Hepatocyte (in vitro differentiated cells): ENCODE measurements around the gene TANC1. TPM values are rescaled to one million over a fixed set of nuclear protein-coding genes. Genes with fewer than 3 reads are reported as not detected.

ENCODE experiments used
- DNase-seq: peaks from one replicate; pipeline ENCODE4 v3.0.0-alpha.2; 2016; ENCODE audit warnings: low spot score
- H2AFZ ChIP-seq: fragments of 200-600 bp; sonication (generic); 2 replicates; pipeline ENCODE4 v1.6.0; 2016; ENCODE audit warnings: antibody characterized with exemption, mild to moderate bottlenecking
- H3K27ac ChIP-seq: fragments of 200-600 bp; sonication (generic); 2 replicates; pipeline ENCODE4 v1.5.1; 2016; ENCODE audit warnings: mild to moderate bottlenecking
- H3K27me3 ChIP-seq: fragments of 200-600 bp; sonication (generic); 2 replicates; pipeline ENCODE4 v1.6.1; 2016
- H3K36me3 ChIP-seq: fragments of 200-600 bp; sonication (generic); replicated peaks from 2 replicates; pipeline ENCODE4 v1.5.1; 2016; ENCODE audit warnings: low read depth; ENCODE audit not compliant: insufficient read depth
- H3K4me1 ChIP-seq: fragments of 200-600 bp; sonication (generic); 2 replicates; pipeline ENCODE4 v1.5.1; 2016; ENCODE audit warnings: mild to moderate bottlenecking, moderate library complexity; ENCODE audit not compliant: insufficient read depth
- H3K4me2 ChIP-seq: fragments of 200-600 bp; sonication (generic); 2 replicates; pipeline ENCODE4 v1.6.0; 2016
- H3K4me3 ChIP-seq: fragments of 200-600 bp; sonication (generic); 2 replicates; pipeline ENCODE4 v1.5.1; 2016; ENCODE audit warnings: mild to moderate bottlenecking
- H3K79me2 ChIP-seq: fragments of 200-600 bp; sonication (generic); 2 replicates; pipeline ENCODE4 v1.6.0; 2017; ENCODE audit warnings: mild to moderate bottlenecking
- H3K9me2 ChIP-seq: fragments of 200-600 bp; sonication (generic); replicated peaks from 2 replicates; pipeline ENCODE4 v1.6.0; 2017; ENCODE audit warnings: mild to moderate bottlenecking; ENCODE audit not compliant: insufficient read depth
- H3K9me3 ChIP-seq: fragments of 200-600 bp; sonication (generic); 2 replicates; pipeline ENCODE4 v1.5.1; 2016; ENCODE audit warnings: low read depth, mild to moderate bottlenecking
- H4K20me1 ChIP-seq: fragments of 200-600 bp; sonication (generic); 2 replicates; pipeline ENCODE4 v1.6.0; 2016; ENCODE audit warnings: mild to moderate bottlenecking; ENCODE audit not compliant: insufficient read depth, poor library complexity, severe bottlenecking
- EZH2 ChIP-seq: fragments of 200-600 bp; sonication (generic); IDR thresholded peaks from 2 replicates; pipeline ENCODE4 v1.6.1; 2016; ENCODE audit warnings: antibody characterized with exemption, mild to moderate bottlenecking, borderline replicate concordance
- EZH2phosphoT487 ChIP-seq: fragments of 200-600 bp; sonication (generic); IDR thresholded peaks from one replicate; pipeline ENCODE4 v1.6.1; 2018; ENCODE audit warnings: antibody characterized with exemption, mild to moderate bottlenecking, low read depth, moderate library complexity; ENCODE audit not compliant: unreplicated experiment, severe bottlenecking
- WGBS: methylation state at CpG from one replicate; pipeline ENCODE4 v1.1.6; 2016; ENCODE audit warnings: low lambda C conversion rate; ENCODE audit errors: missing lambda C conversion rate; 5-methylcytosine and 5-hydroxymethylcytosine counted together
- polyA plus RNA-seq: library from polyadenylated mRNA; unstranded; fragments of >200 nt; fragmentation: Nextera tagmentation; extraction: Ambion mirVana; gene quantifications from 2 replicates; pipeline ENCODE4 v1.2.1, GENCODE V29; 2016
- total RNA-seq: library from RNA; depleted of rRNA; stranded (reverse); fragments of >200 nt; gene quantifications from 2 replicates; pipeline ENCODE4 v1.2.3, GENCODE V29; 2014
- TF ChIP-seq, protein P1 (sequence below): fragments of 200-600 bp; sonication (generic); IDR thresholded peaks from 2 replicates; pipeline ENCODE4 v1.5.1; 2016; ENCODE audit warnings: antibody characterized with exemption, mild to moderate bottlenecking; ENCODE audit not compliant: poor library complexity

Gene TANC1
- total and polyA plus RNA-seq, 2 experiments from 2014 or later = 8.3 to 18.5 TPM

DNA sequence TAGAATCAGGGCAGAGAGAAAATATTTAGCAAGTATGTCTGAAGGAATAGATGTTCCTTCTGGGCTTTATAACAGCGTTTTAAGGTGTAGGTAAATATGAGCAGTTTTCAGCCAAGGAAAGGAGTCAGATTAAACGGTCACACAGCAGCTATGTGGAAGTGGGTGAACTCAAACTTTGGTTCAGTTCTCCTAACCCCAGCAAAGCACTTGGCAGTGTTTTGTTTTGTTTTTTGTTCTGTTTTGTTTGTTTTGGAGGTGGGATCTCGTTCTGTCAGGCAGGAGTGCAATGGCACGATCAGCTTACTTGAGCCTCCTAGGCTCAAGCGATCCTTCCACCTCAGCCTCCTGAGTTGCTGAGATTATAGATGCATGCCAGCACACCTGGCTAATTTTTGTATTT is 24.6 kb downstream of the TANC1 start:
- H3K36me3 ChIP-seq = no peaks in the 10 kb centered on the region
- TF ChIP-seq EZH2 (no peak), EZH2phosphoT487 (no peak)
- TF ChIP-seq, protein P1, sequence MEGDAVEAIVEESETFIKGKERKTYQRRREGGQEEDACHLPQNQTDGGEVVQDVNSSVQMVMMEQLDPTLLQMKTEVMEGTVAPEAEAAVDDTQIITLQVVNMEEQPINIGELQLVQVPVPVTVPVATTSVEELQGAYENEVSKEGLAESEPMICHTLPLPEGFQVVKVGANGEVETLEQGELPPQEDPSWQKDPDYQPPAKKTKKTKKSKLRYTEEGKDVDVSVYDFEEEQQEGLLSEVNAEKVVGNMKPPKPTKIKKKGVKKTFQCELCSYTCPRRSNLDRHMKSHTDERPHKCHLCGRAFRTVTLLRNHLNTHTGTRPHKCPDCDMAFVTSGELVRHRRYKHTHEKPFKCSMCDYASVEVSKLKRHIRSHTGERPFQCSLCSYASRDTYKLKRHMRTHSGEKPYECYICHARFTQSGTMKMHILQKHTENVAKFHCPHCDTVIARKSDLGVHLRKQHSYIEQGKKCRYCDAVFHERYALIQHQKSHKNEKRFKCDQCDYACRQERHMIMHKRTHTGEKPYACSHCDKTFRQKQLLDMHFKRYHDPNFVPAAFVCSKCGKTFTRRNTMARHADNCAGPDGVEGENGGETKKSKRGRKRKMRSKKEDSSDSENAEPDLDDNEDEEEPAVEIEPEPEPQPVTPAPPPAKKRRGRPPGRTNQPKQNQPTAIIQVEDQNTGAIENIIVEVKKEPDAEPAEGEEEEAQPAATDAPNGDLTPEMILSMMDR = no peak
- H3K27ac ChIP-seq = no peak overlapping the region
- no peak overlapping the region for H2AFZ ChIP-seq
- H4K20me1 ChIP-seq = peaks cover 54% of the 10 kb centered on the region
- H3K27me3 ChIP-seq = no peaks in the 10 kb centered on the region
- peaks cover 88% of the 10 kb centered on the region for H3K79me2 ChIP-seq
- WGBS = 86% methylated on average over 5 of the region's 5 CpGs
- no peak overlapping the region for H3K4me2 ChIP-seq
- no peak for DNase-seq
- H3K9me3 ChIP-seq = no peaks in the 10 kb centered on the region
- H3K4me1 ChIP-seq = peaks cover 37% of the 10 kb centered on the region
- no peak overlapping the region for H3K4me3 ChIP-seq
- no peaks in the 10 kb centered on the region for H3K9me2 ChIP-seq

DNA sequence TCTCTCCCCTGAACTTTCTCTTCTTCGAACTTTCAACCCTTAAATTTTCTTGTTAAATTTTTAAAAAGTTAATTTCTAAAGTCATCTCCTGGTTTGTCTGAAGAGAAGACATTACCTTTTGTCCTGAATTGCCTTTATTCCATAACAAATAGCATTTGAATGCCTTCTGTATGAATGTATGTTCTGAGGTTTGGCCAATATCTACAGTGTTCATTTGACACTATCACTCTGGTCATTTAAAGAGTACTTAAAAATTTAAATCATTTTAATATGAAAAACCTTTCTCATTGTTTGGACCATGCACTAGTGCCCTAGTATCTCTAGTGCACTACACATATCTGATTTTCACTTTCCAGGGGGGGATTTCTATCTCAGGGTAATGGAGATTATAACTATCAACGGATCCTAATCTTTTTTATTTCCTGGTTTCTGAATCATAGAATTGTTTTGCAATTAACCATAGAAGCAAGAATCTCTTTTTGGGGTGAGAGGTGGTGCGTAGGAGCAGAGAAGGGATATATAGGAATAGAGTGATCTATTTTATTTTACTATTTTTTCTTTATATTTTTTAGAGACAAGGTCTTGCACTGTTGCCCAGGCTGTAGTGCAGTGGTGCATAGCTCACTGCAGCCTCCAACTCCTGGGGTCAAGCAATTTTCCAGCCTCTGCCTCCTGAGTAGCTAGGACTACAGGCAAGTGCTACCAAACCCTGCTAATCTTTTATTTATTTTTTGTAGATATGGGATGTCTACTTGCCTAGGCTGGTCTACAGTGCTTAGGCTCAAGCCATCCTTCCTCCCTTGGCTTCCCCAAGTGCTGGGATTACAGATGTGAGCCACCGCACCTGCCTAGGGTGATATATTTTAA is 25.5 kb downstream of the TANC1 start:
- H3K79me2 ChIP-seq = peaks cover 88% of the 10 kb centered on the region
- no peak overlapping the region for H3K4me3 ChIP-seq
- DNase-seq = no peak
- H3K27me3 ChIP-seq = no peaks in the 10 kb centered on the region
- peaks cover 49% of the 10 kb centered on the region for H4K20me1 ChIP-seq
- H3K4me1 ChIP-seq = peaks cover 45% of the 10 kb centered on the region
- no peaks in the 10 kb centered on the region for H3K9me2 ChIP-seq
- H3K36me3 ChIP-seq = no peaks in the 10 kb centered on the region
- H2AFZ ChIP-seq = no peak overlapping the region
- H3K27ac ChIP-seq = peak overlapping the region; percentile 19
- peak overlapping the region; percentile 66 for H3K4me2 ChIP-seq
- WGBS = 80% methylated on average over 4 of the region's 4 CpGs
- TF ChIP-seq, protein P1 = no peak
- TF ChIP-seq EZH2 (no peak), EZH2phosphoT487 (no peak)
- H3K9me3 ChIP-seq = no peaks in the 10 kb centered on the region

DNA sequence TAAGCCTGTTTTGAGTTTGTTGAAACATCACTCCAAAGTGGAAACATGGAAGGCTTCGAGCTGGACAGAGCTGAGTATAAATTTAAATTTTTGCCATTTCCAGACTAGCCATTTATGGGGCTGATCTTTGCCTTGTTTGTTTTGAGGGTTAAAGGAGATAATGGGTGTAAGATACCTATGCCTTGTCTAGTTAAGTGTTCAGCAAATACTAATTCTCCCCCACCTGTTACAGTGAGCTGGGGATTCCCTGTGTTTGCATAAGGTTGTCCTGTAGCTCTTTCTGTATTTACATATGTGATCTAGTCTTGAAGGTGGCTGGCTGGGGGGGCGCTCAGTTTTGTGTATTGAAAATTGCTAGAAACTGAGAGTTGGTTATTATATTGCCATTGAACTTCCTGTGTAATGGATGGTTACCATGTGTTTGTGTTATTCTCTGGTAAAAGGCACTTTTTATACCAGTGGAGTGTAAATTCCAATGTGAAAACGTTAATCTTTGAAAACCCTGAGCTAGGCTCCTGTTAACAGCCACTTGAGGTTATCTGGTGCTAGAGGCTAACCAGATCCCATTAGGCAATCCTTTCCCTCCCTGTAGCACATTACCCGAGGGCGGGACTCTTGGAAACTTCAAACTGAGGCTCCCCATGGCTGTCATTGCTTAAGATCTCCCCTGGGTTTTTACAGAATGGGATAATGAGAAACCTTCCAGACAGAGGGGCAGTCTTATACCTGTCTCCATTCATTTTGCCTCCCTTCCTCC is 26.7 kb downstream of the TANC1 start:
- Histone ChIP-seq H3K36me3 (no peaks in the 10 kb centered on the region), H2AFZ (no peak overlapping the region), H3K4me1 (peaks cover 50% of the 10 kb centered on the region), H3K9me2 (no peaks in the 10 kb centered on the region), H3K27me3 (no peaks in the 10 kb centered on the region), H3K4me3 (no peak overlapping the region), H3K4me2 (peak overlapping the region; percentile 66), H4K20me1 (peaks cover 45% of the 10 kb centered on the region), H3K79me2 (peaks cover 88% of the 10 kb centered on the region), H3K27ac (peak overlapping the region; percentile 29), H3K9me3 (no peaks in the 10 kb centered on the region)
- no peak for TF ChIP-seq EZH2
- TF ChIP-seq, protein P1 = no peak
- TF ChIP-seq EZH2phosphoT487 = peak; percentile 49
- DNase-seq = peak; percentile 67
- WGBS = 19% methylated on average over 5 of the region's 5 CpGs
